Hematopoietic multipotent progenitor cell treated with erythropoietin and hydrocortisone succinate and interleukin-3 and kit ligand, for 6 days (in vitro differentiated cells): ENCODE results near the gene FAXDC2.
"Not testable (repeated sequence)": the region's sequence is repeated elsewhere in the genome, so short reads cannot be mapped to it uniquely, and the experiment has no call there.

Experiments
- DNase-seq: peaks from one replicate; pipeline ENCODE4 v3.0.0-alpha.2; 2015

FAXDC2 gene

GRCh38 chr5:154860765-154861164 is 10.4 kb upstream of the FAXDC2 start:
- DNase-seq, result peak; percentile 36

- DNase-seq, result peak; percentile 20
These were observed 9.7 kb upstream of the FAXDC2 start for GRCh38 chr5:154860123-154860522.

DNA sequence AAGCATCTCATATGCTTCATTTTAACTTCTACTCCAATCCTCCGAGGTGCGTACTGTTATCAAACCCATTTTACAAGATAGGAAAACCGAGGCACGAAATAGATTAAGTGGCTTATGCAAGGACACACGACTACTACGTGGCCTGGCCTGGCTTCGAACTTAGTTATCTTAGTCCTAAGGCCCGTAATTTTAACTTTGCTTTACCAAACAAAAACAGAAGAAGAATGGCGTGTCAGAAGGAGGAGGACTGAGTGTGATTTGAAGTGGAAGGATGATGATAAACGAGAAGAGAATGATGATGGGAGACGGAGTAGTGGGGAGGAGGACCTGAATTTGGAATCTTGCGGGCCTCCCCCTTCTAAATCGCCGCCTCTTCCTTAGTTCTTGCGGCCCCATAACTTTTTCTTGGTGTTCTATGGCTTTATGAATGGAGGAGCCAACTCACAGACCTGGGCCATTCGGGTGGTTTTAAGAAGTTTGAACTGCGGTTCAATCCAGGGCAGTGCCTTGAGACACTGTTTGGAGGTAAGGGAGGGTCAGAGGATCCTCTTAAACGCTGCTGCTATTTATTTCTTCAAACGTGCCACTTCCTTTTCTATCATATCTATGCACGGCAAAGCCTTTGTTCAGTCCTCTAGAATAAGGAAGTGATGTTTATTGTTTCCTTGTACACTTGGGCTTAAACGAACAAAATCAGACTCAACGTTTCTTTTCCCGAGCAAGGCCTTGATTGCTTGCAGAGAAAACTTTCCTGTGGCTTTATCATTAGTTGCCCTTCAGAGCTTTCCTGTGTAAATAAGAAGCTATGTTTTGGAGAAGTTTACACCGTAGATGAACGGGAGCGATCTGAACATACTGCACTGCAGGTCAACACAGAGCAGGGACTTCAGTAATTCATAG is 8.8 kb upstream of the FAXDC2 start:
- peak; percentile 68 for DNase-seq

DNA sequence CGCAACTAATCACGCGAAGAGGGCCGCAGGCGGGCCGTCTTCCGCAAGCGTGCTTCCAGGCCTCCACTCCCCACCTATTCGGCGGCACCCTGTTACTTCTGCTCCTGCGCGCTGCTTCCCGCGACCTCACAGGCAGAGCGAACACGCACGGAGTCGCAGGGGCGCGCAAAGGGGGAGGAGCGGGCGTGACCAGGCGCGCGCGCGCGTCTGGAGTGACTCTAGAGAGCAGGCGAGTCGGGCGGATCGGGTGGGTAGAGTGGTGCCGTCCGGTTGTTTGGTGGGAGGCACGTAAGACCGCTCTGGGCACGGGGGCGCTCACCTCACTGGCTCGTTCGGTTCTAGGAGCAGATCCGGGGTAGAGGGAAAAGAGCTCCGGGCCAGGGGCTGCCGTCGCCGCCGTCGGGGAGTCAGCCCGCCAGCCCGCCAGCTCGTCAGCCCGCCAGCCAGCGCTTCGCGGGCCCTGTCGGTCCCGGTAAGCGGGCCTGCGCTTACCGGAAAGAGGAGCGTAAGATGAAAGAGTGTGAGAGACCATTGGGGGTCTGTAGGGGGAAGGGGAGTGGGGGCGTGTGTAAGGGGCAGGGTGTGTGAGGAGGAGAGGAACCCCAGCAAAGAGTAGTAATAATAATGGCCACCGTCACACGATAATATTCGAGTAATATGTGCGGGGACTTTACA is 8.0 kb upstream of the FAXDC2 start, which contains the start of gene CNOT8:
Gene CNOT8, plus strand, starts transcription at position 331 of the 675 bp plus-strand sequence. CDS start 4,652 bp downstream, outside the sequence.
- peak; percentile 99 for DNase-seq

DNA sequence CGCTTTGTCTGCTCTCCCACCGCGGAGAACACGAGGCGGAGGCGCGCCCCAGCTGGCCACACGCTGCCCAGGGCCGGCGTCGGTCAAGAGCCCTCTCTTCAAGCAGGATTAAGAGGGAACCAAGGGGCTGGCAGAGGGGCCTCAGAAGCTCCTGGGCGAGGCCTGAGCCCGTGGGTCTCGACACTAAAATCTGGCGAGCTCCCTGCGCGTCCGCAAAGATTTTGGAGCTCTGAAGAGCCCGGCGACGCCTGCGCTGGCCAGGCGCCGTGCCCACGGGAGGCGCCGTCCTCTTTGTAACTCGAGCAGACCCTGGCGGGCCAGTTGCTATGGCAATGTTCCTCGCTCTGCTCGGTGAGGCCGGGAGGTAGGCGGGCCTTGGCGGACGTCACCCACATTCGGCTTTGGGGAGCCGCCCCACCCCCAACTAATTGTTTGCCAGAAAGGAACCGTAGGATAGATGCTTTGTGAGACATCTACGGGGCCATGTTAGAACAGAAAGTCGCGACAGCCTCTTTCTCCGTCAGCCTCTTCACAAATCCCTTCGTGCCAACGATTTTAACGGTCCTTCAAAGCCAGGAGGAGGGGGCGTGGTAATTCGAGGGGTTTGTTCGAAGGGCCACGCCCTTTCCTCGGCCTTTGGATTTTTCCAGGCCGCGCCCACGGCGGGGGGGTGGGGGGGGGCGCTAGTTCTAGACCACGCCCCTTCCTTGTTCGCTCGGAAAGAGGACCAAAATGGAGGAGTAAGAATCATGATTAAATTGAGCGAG is 7.3 kb upstream of the FAXDC2 start:
- peak; percentile 99 for DNase-seq

DNA sequence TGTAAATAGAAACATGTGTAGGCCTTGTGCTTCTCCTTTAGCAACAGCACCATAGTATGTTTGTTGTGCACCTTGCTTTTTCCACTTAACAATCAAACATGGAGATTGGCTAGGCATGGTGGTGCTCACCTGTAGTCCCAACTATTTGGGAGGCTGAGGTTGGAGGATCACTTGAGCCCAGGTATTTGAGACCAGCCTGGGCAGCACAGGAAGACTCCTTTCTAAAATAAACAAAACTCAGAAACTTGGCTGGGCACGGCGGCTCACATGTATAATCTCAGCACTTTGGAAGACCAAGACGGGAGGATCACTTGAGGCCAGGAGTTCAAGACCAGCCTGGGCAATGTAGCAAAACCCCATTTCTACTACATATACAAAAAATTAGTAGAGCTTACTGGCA is 948 bp upstream of the FAXDC2 start:
- DNase-seq, result no peak

DNA sequence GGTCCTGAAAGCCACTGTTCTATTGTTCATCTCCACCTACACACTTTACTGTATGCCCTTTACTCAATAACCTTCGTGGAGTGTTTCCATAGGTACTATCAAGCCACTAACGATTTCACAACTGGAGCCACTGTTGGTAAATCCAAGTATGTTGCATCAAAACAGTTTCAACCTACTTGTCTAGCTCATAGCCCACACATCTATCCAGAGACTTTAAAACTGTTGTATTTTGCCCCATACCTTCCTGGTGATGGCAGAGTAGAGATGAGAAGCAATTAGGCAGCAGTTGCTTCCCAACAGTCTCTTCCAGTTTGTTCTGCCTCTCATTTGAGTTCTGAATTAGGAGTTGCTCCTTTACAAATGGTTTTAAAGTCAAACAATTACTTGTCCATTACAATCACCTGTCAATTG is 607 bp downstream of the FAXDC2 start:
- DNase-seq, result peak; percentile 68

- no peak for DNase-seq
These were observed 1.1 kb downstream of the FAXDC2 start for GRCh38 chr5:154849264-154849785.

- DNase-seq, result no peak
These were observed 5.6 kb downstream of the FAXDC2 start for GRCh38 chr5:154844809-154845208.

GRCh38 chr5:154842689-154843530 is 7.5 kb downstream of the FAXDC2 start:
- DNase-seq, result no peak

- DNase-seq, result no peak
These were observed 9.1 kb downstream of the FAXDC2 start for GRCh38 chr5:154841273-154841661.

- peak; percentile 97 for DNase-seq
These were observed 9.7 kb downstream of the FAXDC2 start for GRCh38 chr5:154840435-154841272.

DNA sequence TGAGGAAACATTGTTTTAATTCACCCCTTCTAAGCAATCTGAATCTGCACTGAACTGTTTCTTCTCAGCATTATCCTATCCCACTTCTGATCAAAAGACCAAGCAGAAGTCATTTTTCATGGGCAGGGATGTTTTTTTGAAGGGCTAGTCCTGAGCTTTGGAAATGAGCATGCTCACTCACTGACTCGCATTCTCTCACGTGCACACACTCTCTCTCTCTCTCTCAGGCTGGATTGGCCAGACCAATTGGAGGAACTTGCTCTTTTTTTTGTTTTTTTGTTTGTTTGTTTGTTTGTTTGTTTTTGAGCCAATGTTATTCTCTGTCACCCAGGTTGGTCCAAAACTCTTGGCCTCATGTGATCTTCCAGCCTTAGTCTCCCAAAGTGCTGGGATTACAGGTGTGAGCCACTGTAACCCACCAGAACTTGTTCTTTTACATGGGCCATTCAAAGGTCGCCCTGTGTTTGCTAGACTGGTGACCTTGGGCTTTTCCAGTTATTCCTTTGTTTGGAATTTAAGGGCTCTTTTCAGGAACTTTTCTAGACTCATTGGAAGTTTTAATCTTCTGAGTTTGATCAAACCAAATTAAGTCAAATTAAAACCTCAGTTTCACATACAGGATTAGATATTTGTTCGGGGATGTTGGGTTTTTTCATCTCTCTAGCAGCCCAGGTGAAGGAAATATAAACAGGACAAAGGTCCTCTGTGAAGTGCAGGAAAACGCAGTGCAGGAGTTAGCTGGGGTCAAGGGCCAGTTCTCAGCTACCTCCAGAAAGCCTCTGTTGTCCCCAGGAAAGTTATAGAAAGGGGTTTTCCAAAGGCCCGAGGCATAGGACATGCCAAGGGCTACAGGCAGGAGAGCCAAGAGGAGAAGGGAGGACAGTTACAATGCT is 13.1 kb downstream of the FAXDC2 start:
- no peak for DNase-seq

- DNase-seq, result no peak
These were observed 14.2 kb downstream of the FAXDC2 start for GRCh38 chr5:154836225-154836624.

- DNase-seq, result not testable (repeated sequence)
These were observed 14.7 kb downstream of the FAXDC2 start for GRCh38 chr5:154835701-154836052.

GRCh38 chr5:154834053-154834452 is 16.4 kb downstream of the FAXDC2 start:
- DNase-seq, result no peak

- DNase-seq, result not testable (repeated sequence)
These were observed 17.6 kb downstream of the FAXDC2 start for GRCh38 chr5:154832804-154833203.

DNA sequence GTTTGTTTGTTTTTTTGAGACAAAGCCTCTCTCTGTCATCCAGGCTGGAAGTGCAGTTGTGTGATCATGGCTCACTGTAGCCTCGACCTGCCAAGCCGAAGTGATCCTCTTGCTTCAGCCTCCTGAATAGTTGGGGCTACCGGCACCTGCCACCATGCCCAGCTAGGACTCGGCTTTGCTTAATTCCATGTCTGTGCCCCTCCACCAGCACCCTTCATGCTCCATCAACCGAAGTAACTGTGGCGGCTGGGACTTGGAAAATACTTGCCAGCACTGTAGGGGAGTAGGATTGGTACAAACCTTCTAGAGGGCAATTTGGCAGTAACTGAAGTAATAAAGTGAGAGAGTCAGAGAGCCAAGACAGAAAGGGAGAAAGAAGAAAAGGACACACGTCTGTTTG is 19.0 kb downstream of the FAXDC2 start:
- DNase-seq, result no peak

- DNase-seq, result no peak
These were observed 19.8 kb downstream of the FAXDC2 start for GRCh38 chr5:154830596-154830995.

- no peak for DNase-seq
These were observed 20.2 kb downstream of the FAXDC2 start for GRCh38 chr5:154830219-154830595.
